Kasumi-1 (cell line): ENCODE results near the gene ZDHHC9.

Experiments
- DNase-seq, 2 experiments: peaks; one replicate each; lab custom pipeline; 2025; lab: John Stamatoyannopoulos, UW

The ZDHHC9 gene

DNA sequence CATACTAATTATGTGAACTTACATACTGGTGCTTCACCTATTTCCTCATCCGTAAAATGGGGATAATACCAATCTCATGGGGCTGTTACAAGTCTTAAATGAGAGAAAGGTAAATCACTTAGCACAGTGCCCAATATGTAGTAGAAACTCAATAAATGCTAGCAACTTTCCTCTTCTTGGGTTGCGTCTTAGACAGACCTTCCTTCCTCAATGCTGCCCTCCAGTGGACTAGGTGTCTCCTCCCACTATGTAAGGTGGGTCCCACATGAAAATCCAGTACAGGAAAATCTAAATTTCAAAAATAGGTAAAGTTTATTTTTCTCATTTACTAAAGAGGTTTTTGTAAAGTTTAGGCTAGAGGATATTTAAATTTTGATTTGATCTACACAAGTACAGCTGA lies 20.6 kb downstream of the ZDHHC9 start:
- peak; percentile 21 to 62 for DNase-seq

DNA sequence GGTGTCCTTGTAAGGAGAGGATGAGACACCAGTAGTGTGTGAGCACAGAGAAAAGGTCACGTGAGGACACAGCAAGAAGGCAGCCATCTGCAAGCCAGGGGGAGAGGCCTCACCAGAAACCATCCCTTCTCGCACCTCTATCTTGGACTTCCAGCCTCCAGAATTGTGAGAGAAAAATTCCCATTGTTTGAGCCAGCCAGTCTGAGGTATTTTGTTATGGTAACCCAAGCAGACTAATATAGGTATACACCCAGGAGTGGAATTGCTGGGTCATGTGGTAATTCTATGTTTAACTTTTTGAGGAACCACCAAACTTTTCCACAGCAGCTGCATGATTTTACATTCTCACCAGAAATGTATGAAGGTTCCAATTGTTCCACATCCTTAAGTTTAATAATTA lies 25.6 kb downstream of the ZDHHC9 start:
- DNase-seq = no peak

DNA sequence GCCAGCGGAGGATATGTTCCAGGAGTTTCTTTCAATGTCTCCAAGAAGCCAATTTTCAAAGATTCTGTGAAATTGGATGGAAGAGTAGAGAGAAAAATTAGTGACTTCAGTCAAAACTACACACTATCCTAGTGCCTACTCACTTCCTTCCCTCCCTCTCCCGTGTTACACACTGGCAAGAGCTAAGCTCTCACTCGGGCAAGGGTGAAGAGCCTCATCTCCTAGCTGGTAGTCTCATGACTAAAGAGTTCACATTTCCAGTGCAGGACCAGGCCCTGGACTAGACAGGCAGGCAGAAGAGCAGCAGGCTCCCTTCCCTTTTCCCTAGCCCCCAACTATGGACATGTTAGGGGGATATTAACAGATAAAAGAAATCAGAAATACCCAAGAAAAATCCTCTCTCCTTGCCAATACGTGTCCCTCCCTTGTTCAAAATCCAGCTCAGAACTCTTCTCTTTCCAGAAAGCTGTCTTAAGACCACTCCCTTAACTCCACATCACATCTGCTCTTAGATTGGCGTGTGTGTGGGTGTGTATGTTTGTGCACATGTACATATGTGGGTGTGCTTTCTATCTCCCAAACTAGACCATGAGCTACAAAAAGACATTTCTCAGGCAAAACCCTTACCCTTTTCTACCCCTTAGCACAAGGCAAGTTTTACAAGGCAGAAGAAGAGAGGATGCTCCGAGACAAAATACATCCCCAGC lies 29.9 kb downstream of the ZDHHC9 start:
- DNase-seq = no peak

DNA sequence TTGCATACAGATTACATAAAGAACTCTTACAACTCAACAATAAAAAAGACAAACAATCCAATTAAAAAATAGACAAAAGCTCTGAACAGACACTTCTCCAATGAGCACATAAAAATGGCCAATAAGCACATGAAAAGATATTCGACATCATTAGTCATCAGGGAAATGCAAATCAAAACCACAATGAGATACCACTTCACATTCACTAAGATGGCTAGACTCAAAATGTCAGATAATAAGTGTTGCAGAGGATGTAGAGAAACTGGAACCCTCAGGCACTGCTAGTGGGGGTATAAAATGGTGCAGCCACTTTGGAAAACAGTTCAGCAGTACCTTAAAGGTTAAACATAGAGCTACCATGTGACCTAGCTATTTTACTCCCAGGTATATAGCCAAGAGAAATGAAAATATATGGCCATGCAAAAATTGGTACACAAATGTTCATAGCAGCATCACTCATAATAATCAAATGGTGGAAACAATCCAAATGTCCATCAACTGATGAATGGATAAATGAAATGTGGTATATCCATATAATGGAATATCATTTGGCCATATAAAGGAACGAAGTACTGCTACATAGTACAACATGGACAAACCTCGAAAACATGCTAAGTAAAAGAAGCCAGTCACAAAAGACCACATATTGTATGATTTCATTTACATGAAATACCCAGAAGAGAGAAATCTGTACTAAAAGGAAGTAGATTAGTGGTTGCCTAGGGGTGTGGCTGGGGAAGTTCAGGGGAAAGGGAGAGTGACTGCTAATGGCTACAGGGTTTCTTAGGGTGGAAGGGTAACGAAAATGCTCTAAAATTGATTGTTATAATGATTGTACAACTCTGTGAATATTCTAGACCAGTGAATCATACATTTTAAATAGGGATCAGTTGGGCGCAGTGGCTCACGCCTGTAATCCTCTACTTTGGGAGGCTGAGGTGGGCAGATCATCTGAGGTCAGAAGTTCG lies 34.6 kb downstream of the ZDHHC9 start:
- DNase-seq = peak in 1 of 2 experiments; percentile 1

DNA sequence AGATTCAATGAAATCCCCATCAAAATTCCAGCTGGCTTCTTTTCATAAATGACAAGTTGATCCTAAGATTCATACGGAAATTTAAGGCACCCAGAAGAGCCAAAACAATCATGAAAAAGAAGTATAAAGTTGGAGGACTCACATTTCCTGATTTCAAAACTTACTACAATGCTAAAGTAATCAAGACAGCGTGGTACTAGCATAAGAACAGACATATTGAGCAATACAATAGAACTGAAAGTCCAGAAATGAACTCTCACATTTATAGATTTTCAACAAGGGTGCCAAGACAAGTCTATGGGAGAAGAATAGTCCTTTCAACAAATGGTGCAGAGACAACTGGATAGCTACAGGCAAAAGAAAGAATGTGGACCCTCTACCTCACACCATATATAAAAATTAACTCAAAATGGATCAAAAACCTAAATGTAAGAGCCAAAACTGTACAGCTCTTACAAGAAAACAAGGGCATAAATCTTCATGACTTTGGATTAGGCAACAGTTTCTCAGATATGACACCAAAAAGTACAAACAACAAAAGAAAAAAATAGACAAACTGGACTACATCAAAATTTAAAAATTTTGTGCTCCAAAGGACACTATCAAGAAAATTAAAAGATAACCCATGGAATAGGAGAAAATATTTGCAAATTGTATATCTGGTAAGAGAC lies 35.4 kb downstream of the ZDHHC9 start:
- DNase-seq = no peak

DNA sequence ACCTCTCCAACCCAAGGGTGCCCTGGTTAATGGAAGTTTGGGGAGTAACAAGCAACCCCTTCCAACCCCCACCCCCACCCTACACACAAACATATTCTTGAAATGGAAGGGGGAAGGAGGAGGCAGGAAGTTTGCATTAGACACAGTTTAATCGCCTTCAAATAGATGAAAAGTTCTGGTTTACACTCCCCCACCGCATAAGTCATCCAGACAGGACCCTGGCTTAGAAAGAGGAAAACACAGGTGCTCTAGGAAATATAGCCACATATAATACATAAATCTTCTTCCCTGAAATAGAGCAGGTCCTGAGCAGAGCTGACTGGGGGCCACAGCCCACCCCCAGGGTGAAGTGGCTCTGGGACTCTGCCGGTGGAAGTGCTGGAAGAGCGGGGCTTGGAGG lies 38.9 kb downstream of the ZDHHC9 start:
- DNase-seq = no peak

DNA sequence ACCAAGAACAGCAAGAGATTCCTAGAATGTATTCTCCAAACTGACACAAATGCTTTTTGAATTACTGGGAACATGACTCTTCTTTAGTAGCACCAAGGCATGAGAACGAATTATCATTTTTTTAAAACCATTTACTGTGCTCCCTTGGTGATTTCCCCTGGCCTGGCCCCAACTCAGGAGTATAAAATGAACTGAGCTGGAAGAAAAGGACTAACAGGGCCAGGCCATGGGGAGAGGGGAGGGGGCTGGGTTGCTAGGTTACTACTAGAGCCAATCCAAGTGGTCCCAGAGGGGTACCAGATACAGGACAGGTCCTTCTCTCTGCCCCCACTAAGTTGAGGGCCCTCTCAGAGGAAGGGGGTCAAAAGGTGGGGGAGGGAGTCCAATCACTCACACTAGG lies 40.8 kb downstream of the ZDHHC9 start:
- DNase-seq = no peak

DNA sequence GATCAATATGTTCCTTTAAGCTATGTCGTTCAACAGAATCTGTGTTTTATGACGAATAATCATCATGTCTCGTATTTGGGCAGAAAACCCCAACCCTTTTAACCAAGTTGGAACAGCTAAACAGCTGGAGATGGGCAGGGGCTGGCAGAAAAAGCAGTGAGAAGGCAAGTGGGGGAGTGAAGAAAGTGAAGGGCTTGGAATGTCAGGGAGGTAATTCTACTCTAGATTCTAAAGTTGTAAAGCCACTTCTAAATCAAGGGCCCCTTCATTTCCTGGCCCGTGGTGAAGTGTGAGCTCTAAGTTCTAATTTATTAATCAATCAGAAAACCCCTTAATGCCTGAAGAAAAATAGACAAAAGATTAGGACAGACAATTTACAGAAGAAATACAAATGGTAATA lies 43.5 kb downstream of the ZDHHC9 start:
- no peak for DNase-seq

DNA sequence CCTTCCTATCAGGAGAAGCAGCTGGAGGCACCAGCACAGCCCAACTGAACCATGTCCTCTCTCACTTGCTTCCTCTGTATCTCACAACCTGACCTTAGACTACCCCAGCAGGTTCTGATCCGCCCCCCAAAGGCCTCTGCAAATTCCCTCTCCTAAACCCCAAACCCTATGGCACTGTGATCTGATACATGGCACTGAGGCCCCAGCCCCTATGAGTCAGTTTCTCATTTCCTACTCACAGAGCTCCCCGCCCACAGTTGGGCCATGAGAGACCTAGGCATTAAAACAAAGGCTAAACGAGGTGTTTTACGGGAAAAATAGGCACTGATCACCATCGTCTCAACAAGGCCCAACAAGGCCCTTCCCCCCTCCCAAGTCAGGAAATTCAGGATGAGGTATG lies 44.8 kb downstream of the ZDHHC9 start:
- no peak for DNase-seq

DNA sequence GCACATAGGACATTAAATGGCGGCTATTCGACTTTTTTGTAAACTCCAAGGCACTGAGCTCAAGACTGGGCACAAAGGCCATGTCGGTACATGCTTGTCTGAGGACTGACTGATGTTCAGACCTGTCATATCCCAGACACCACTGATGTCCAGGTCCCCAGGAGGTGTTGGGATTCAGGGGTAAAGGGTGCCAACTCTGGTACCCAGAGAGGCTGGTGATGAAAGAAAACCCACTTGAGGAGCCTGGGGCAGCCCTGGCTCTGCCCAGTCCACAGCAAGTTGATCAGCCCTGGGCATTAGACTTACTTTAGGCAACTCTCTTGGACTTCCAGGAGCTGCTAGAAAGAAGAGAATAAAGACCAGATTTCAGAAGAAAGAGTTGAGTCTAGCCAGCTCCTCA lies 45.2 kb downstream of the ZDHHC9 start:
- DNase-seq = no peak

DNA sequence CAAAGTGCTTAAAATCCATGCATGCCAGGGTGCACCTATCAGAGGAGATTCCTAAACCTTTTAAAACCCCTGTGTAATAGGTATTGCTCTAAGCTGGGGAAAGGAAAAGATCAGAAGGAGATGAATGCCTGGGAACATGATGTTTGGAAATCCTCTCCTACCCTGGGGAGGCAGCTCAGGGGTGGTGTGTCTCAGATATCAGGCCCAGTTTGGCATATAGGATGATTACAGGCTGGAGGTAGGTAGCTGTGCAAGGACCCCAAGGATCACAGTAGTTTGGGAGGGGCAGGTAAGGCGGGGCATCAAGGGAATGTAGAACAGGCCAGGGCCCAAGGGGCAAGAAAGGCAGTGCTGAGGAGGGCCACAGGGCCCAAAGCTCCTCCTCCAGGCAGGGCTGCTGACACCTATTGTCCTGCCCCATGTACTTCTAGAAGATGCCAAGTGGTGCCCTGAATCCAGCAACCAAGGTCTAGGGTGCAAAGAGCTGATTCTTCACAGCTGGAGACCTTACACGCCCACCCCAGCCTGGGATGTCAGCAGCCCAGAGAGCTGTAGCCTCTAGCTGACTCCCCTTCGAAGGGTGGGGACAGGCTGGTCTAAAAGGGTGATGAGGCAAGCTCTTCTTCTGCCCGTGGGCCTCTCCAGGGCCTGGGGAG lies 46.3 kb downstream of the ZDHHC9 start:
- DNase-seq = no peak

DNA sequence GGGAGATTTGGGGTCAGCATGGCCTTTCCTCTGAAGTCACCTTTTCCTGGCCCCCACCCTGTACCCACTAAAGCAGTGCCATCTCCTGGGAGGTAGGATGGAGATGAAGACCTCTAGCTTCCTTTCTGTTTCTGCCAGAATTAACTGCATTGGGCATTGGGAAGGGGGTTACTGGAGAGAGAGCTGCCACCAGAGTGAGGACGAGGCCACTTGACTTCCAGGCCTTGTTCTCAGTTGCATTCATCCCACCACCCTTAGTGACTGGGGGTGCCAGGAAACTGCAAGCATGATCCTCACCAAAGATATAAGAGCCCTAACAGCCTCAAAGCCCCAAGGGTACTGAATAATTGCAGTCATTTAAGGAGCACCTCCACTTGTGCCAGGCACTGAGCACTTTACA lies 48.1 kb downstream of the ZDHHC9 start:
- no peak for DNase-seq

DNA sequence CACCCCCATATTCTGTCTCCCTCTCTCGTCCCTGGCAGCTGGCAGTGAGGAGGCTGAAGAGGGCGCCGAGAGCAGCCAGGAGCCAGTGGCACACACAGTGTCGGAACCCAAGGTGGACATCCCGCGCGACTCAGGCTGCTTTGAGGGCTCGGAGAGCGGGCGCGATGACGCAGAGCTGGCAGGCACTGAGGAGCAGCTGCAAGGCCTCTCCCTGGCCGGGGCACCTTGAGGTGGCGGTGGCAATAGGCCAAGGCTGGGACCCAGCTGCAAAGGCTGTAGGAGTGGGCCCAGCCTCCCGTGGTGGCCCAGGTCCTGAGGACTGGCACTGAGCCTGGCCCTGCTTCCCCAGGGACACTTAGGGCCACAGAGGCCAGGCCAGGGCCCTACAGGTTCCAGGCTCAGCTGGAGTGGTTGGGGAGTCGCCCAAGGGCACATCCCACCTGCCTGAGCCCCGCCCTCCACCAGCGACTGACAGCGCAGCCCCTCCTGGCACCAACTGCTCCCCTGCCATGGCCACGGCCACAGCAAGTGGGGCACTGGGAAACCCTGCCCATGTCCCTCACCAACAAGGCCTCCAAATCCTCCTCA lies 50.0 kb downstream of the ZDHHC9 start:
- no peak for DNase-seq

DNA sequence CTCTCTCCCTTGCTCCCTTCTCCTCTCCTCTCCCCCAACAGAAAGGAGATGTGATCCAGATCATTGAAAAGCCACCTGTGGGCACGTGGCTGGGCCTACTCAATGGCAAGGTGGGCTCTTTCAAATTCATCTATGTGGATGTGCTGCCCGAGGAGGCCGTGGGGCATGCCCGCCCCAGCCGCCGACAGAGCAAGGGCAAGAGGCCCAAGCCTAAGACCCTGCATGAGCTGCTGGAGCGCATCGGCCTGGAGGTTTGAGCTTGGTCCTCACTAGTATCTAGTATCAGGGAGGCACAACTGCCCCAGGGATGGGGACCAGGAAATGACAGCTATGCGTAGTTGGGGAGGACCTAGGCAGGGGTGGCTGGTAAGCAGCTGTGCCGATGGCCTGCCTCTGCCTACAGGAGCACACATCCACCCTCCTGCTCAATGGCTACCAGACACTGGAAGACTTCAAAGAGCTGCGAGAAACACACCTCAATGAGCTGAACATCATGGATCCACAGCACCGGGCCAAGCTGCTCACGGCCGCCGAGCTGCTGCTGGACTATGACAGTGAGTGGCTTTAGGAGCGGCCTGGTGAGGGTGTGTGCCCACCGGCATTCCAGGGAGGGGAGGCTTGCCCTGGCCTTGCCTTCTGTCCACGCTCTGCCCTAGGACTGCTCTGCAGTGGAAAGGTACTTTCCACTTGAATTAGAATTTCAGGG lies 50.9 kb downstream of the ZDHHC9 start:
- no peak for DNase-seq

DNA sequence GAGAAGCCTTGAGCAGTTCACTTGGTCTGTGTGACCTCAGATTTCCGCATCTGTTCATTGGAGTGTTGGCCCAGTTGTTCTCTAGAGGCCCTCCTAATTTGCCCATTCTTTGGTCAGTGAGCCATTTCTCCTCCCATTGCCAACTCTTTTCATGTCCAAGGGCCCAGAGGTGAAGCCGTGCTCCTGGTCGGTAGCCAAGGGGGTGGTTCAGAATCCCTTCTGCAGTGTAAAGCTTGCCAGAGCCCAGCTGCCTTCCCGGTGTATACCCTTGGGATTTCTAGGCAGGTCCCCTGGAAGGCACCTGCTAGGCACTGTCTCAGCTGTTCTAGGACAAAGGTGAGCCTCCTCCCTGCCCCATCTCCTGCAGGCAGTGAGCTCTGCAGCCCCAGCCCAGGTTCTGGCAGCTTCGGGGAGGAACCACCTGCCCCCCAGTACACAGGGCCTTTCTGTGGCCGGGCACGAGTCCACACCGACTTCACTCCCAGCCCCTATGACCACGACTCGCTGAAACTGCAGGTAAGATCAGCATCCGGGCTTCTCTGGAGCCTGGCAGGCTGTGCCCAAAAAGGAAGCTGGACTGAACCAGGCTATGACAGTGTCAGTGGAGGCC lies 51.6 kb downstream of the ZDHHC9 start:
- DNase-seq = no peak

DNA sequence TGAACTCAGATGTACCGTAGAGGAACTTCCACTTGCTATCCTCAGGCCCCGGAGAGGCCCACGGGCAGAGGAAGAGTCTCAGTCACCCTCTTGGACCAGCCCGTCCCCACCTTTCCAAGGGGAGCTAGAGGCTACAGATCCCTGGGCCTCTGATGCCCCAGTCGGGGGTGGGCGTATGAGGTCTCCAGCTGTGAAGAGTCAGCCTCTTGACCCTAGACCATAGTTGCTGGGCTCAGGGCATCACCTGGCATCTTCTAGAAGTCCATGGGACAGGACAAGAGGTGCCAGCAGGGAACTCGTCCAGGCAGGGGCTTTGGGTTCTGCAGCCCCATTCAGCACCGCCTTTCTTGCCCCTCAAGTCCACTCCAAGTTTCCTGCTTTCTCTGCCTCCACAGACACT lies 52.4 kb downstream of the ZDHHC9 start:
- no peak for DNase-seq

DNA sequence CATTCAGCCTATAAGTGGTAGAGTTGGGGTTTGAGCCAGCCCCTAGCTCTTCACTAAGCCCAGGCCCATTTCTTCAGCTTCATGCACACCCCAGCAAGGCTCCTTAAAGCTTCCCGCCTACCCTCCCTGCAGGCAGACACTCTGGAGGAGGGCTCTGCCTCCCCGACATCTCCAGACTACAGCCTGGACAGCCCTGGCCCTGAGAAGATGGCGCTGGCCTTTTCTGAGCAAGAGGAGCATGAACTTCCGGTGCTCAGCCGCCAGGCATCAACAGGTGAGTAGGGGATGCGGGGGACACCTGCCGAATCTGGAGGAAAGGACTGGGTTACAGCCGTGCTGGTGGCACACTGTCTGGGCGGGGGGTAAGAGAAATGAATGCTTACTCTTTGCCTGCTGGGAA lies 52.9 kb downstream of the ZDHHC9 start:
- DNase-seq = no peak

DNA sequence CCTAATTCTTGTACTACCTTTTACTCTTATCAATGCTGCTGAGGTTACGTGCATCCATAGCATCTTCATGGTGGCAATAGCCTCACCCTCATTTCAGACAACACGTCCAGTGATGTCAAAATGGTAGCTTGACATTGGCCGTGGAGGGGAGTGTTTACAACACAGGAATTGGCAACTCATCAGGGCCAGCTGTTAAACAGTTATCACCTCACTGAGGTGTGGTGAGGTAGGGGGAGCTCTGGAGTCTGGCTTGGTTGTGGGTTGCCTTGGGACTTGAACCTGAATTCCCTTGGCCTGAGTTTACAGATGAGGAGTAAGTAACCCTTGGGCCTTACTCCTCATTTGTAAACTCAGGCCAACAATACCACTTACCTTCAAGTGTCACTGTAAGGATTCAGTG lies 53.5 kb downstream of the ZDHHC9 start:
- DNase-seq = no peak

DNA sequence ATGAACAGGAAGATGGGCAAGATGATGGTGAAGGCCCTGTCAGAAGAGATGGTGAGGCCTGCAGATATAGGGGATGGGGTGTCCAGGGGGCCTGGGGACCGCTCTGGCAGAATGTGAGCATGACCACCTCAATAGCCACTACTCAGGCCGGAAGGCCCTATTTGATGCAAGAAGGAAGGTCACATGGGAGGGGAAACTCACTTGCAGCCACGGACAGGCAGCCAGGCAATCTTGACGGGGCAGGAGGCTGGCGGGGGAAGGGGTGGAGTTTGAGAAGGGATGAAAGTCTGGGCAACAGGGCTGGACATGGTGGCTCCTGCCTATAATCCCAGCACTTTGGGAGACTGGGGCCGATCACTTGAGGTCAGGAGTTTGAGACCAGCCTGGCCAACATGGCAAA lies 55.2 kb downstream of the ZDHHC9 start:
- no peak for DNase-seq

DNA sequence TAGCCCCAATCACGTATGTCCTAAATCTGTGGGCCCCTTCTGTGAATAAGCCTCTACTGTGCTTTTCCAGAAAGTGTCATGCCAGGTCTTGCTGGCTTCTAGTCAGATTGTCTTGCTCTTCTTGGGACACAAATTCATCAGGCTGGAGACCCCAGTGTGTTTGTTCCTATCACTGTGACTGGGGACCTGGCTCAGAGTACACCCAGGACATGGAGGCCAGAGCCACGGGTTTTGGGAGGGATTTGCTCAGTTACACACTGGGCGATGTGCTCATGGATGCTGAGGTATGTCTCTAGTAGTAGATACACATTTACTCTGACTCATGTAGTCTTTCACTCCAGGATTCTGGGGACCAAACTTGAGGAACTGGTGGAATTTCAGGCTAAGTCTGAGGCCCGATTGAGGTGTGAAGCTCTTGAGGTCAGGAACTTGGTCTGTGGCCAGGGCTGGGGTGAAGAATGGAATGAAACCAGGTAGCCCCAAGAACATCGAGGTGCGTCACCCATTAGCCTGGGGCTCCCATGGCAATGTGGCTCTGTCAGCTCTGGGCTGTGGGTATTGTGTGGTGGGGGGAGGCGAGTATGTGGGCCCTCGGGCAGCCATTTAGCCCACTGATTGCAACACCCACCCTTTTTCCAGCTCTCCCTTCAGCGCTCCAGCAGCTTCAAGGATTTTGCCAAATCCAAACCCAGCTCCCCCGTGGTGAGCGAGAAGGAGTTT lies 56.2 kb downstream of the ZDHHC9 start:
- no peak for DNase-seq
